IMR-90 (cell line): ENCODE results near the gene CREB3L1. TPM values are rescaled to one million over a fixed set of nuclear protein-coding genes. Genes with fewer than 3 reads are reported as not detected.

ENCODE experiments used
- ATAC-seq: fragments of 200-7000 bp; cut with Tn5 transposase; 2 replicates; pipeline ENCODE4 v1.9.1; 2020; ENCODE audit warnings: low read depth, mild to moderate bottlenecking, moderate library complexity
- BruUV-seq: library from RNA; stranded (reverse); fragments of 400-500 nt; replicated peaks from 2 replicates; lab custom pipeline; 2021; lab: Mats Ljungman, UMichigan
- CTCF ChIA-PET: fragments of 300-600 bp; formaldehyde crosslinking; extraction: SDS; loops from one replicate; lab custom pipeline; 2021; ENCODE audit warnings: antibody characterized with exemption; lab: Yijun Ruan, JAX
- POLR2A ChIA-PET: fragments of 300-600 bp; sonication (Branson Sonifier 250); formaldehyde crosslinking; loops from one replicate; lab custom pipeline; 2022; ENCODE audit warnings: antibody characterized with exemption; ENCODE audit not compliant: unreplicated experiment; lab: Charles Lee
- DNase-seq: peaks from one replicate; pipeline ENCODE4 v3.0.0; 2013
- H2AFZ ChIP-seq: replicated peaks from 2 replicates; pipeline ENCODE3; 2013; ENCODE audit warnings: low read length, mild to moderate bottlenecking; ENCODE audit not compliant: poor library complexity
- H2AK5ac ChIP-seq: 2 replicates; pipeline ENCODE4 v1.6.1; 2013; ENCODE audit warnings: low read depth, low read length, inconsistent platforms
- H2AK9ac ChIP-seq: replicated peaks from 2 replicates; pipeline ENCODE3; 2013; ENCODE audit warnings: mild to moderate bottlenecking, low read depth, low read length, moderate library complexity; ENCODE audit not compliant: poor library complexity
- H2BK120ac ChIP-seq: 2 replicates; pipeline ENCODE4 v1.6.1; 2013; ENCODE audit warnings: low read depth, low read length, inconsistent platforms
- H2BK15ac ChIP-seq: 3 replicates; pipeline ENCODE4 v1.6.1; 2013; ENCODE audit warnings: low read depth, low read length, inconsistent platforms
- H2BK20ac ChIP-seq: 2 replicates; pipeline ENCODE4 v1.6.1; 2013; ENCODE audit warnings: low read depth, mild to moderate bottlenecking, inconsistent platforms, low read length, moderate library complexity
- H2BK5ac ChIP-seq: 2 replicates; pipeline ENCODE4 v1.6.1; 2013; ENCODE audit warnings: mild to moderate bottlenecking, low read depth, low read length, inconsistent platforms; ENCODE audit not compliant: poor library complexity, severe bottlenecking
- H3K14ac ChIP-seq: replicated peaks from 2 replicates; pipeline ENCODE4 v1.6.1; 2013; ENCODE audit warnings: low read depth, low read length, inconsistent platforms
- H3K18ac ChIP-seq: 2 replicates; pipeline ENCODE4 v1.6.1; 2013; ENCODE audit warnings: low read depth, low read length, control low read depth
- H3K23ac ChIP-seq: 2 replicates; pipeline ENCODE4 v1.6.1; 2013; ENCODE audit warnings: low read depth, low read length, inconsistent platforms
- H3K27ac ChIP-seq: 2 replicates; pipeline ENCODE4 v1.5.1; 2013; ENCODE audit warnings: mild to moderate bottlenecking, control low read depth, low read length; ENCODE audit not compliant: insufficient read depth
- H3K27me3 ChIP-seq: 2 replicates; pipeline ENCODE4 v1.6.1; 2013; ENCODE audit warnings: low read length; ENCODE audit not compliant: control insufficient read depth, insufficient read depth
- H3K36me3 ChIP-seq: 2 replicates; pipeline ENCODE4 v1.6.1; 2013; ENCODE audit warnings: low read length, mixed read lengths; ENCODE audit not compliant: control insufficient read depth, insufficient read depth
- H3K4ac ChIP-seq: 2 replicates; pipeline ENCODE4 v1.6.1; 2013; ENCODE audit warnings: low read depth, low read length, inconsistent platforms
- H3K4me1 ChIP-seq: 2 replicates; pipeline ENCODE4 v1.6.1; 2013; ENCODE audit warnings: low read length, mixed read lengths; ENCODE audit not compliant: control insufficient read depth, insufficient read depth
- H3K4me2 ChIP-seq: 2 replicates; pipeline ENCODE4 v1.6.1; 2013; ENCODE audit warnings: low read depth, mild to moderate bottlenecking, control low read depth, low read length, moderate library complexity
- H3K4me3 ChIP-seq: 2 replicates; pipeline ENCODE4 v1.5.1; 2013; ENCODE audit warnings: low read depth, mild to moderate bottlenecking, control low read depth, low read length, moderate library complexity; ENCODE audit not compliant: insufficient read depth
- H3K56ac ChIP-seq: 2 replicates; pipeline ENCODE4 v1.6.1; 2013; ENCODE audit warnings: low read length, inconsistent platforms; ENCODE audit not compliant: insufficient read depth; ENCODE audit errors: extremely low read depth
- H3K79me1 ChIP-seq, 2 experiments: 2 replicates each; pipeline ENCODE4 v1.6.1; 2013; ENCODE audit warnings: low read length in 2 of 2, inconsistent platforms in 1 of 2, low read depth in 1 of 2
- H3K9ac ChIP-seq: 2 replicates; pipeline ENCODE4 v1.6.1; 2013; ENCODE audit warnings: low read depth, low read length, control low read depth
- H3K9me1 ChIP-seq: 2 replicates; pipeline ENCODE4 v1.6.1; 2013; ENCODE audit warnings: low read length, inconsistent platforms; ENCODE audit not compliant: insufficient read depth
- H3K9me3 ChIP-seq: 2 replicates; pipeline ENCODE4 v1.6.1; 2013; ENCODE audit warnings: low read length; ENCODE audit not compliant: control insufficient read depth, insufficient read depth
- H4K20me1 ChIP-seq: 2 replicates; pipeline ENCODE4 v1.6.1; 2013; ENCODE audit warnings: low read length, inconsistent platforms; ENCODE audit not compliant: insufficient read depth
- H4K5ac ChIP-seq: 2 replicates; pipeline ENCODE4 v1.6.1; 2013; ENCODE audit warnings: mild to moderate bottlenecking, low read depth, low read length, control low read depth
- H4K8ac ChIP-seq, 2 experiments: 2 replicates each; pipeline ENCODE4 v1.6.1; 2013; ENCODE audit warnings: low read depth in 2 of 2, low read length in 2 of 2, control low read depth in 1 of 2, inconsistent platforms in 1 of 2
- H4K91ac ChIP-seq: 2 replicates; pipeline ENCODE4 v1.6.1; 2013; ENCODE audit warnings: low read depth, low read length, inconsistent platforms; ENCODE audit not compliant: insufficient read depth
- CHD1 ChIP-seq: IDR thresholded peaks from 2 replicates; pipeline ENCODE4 v1.6.1; 2012; ENCODE audit warnings: low read depth, low read length, improper control_type of control experiment
- CTCF ChIP-seq: conservative IDR thresholded peaks from 2 replicates; pipeline ENCODE4 v1.5.1; 2012; ENCODE audit warnings: mild to moderate bottlenecking, low read depth, low read length, improper control_type of control experiment
- USF2 ChIP-seq: fragments of 150-350 bp; IDR thresholded peaks from 2 replicates; pipeline ENCODE4 v1.6.1; 2017; ENCODE audit warnings: mild to moderate bottlenecking, antibody characterized with exemption, low read length, low read depth
- WGBS, 2 experiments: methylation state at CpG; one replicate each; pipeline versions ENCODE4 v1.1.5 to v1.1.7; 2013; ENCODE audit warnings: missing lambda C conversion rate in 2 of 2; ENCODE audit not compliant: insufficient read length in 1 of 2; ENCODE audit errors: extremely low coverage in 2 of 2; 5-methylcytosine and 5-hydroxymethylcytosine counted together
- dilution Hi-C: fragments of 300-500 bp; cut with HindIII; formaldehyde crosslinking; loops from one replicate; pipeline ENCODE4 v1.14.3; 2018; ENCODE audit warnings: low sequenced_read_pairs; ENCODE audit not compliant: unreplicated experiment
- in situ Hi-C: fragments of 300-500 bp; cut with MboI; formaldehyde crosslinking; loops from 3 replicates; pipeline ENCODE4 v1.14.3; 2019; ENCODE audit warnings: low sequenced_read_pairs, inconsistent platforms, mixed read lengths
- intact Hi-C: fragments of 100-400 bp; cut with micrococcal nuclease; formaldehyde crosslinking; loops from 2 replicates; pipeline ENCODE4 v1.10.0; 2022
- polyA plus RNA-seq, 3 experiments: library from polyadenylated mRNA; depleted of rRNA; stranded (reverse); fragments of >200 nt; gene quantifications; 2 replicates each; pipeline ENCODE4 v1.2.3, GENCODE V29; 2012; ENCODE audit warnings: low replicate concordance in 1 of 3
- total RNA-seq: library from RNA; depleted of rRNA; stranded (reverse); fragments of >200 nt; gene quantifications from 2 replicates; pipeline ENCODE4 v1.2.3, GENCODE V29; 2012

Gene CREB3L1
- total and polyA plus RNA-seq, 2 of the 4 experiments (the other 2 are of a cell fraction), result 8.1 to 82.3 TPM

- TF ChIP-seq USF2, result no peak
These were observed 71.3 kb downstream of the CREB3L1 start (continued) for GRCh38 chr11:46348566-46349401.

GRCh38 chr11:46350695-46351094, 73.2 kb downstream of the CREB3L1 start:
- in situ Hi-C loops (no loop called here), intact Hi-C loops (no loop called here), dilution Hi-C loops (no loop called here)
- Histone ChIP-seq H3K27ac (no peak overlapping the region), H3K9me3 (no peaks in the 10 kb centered on the region), H4K91ac (no peak overlapping the region), H4K5ac (no peak overlapping the region), H3K56ac (no peak overlapping the region), H3K4me3 (no peak overlapping the region), H3K4me2 (no peak overlapping the region), H3K23ac (no peak overlapping the region), H3K18ac (no peak overlapping the region), H3K36me3 (no peaks in the 10 kb centered on the region), H3K9me1 (peaks cover 7% of the 10 kb centered on the region), H3K79me1 (peaks cover 21 to 79% of the 10 kb centered on the region in 2 experiments), H3K4ac (no peak overlapping the region), H2BK20ac (no peak overlapping the region), H2AFZ (no peak overlapping the region), H2BK5ac (no peak overlapping the region), H2AK5ac (no peak overlapping the region), H2BK120ac (no peak overlapping the region), H3K14ac (no peak overlapping the region), H3K9ac (no peak overlapping the region), H4K20me1 (peaks cover 29% of the 10 kb centered on the region), H2AK9ac (no peak overlapping the region), H3K4me1 (peaks cover 19% of the 10 kb centered on the region), H2BK15ac (no peak overlapping the region), H3K27me3 (no peaks in the 10 kb centered on the region), H4K8ac (no peak overlapping the region)
- no peak for ATAC-seq
- TF ChIP-seq CHD1, result no peak
- TF ChIP-seq CTCF, result no peak
- ChIA-PET POLR2A (no interaction called here), CTCF (no interaction called here)
- WGBS, 2 experiments, result no CpG with 5 or more reads among the region's 3 CpGs
- DNase-seq, result no peak
- no TSS peak for BruUV-seq
